Hair follicular keratinocyte (primary cell): Measurements from ENCODE around the gene CD300LG. TPM values are rescaled to one million over a fixed set of nuclear protein-coding genes. Genes with fewer than 3 reads are reported as not detected.

Source experiments
- total RNA-seq: library from RNA; depleted of rRNA; stranded (reverse); fragments of >200 nt; gene quantifications from 2 replicates; pipeline ENCODE4 v1.2.3, GENCODE V29; 2015

The CD300LG gene
- not detected in 2 replicates for total RNA-seq

GRCh38 chr17:43846963-43847371, at the start of gene CD300LG:
TSS of gene CD300LG (plus strand) at chr17:43847176. CDS start at chr17:43847217, 41 bp downstream.

GRCh38 chr17:43832976-43833829, 13.8 kb upstream of the CD300LG start, which contains the start of gene MPP3:
TSS of gene MPP3 (minus strand) at chr17:43833146. CDS start at chr17:43831906, 1,240 bp downstream.

GRCh38 chr17:43907425-43907981, 60.5 kb downstream of the CD300LG start, which contains the start of gene MPP2:
TSS of gene MPP2 (minus strand) at chr17:43907536. CDS start at chr17:43904460, 3,076 bp downstream.

Other genes starting within 250 kb of the CD300LG start
- gene MEOX1, start 185.3 kb upstream of the CD300LG start, total RNA-seq: not detected in 2 replicates
- 0.15 TPM in 1 of 2 replicates, not detected in the other for gene SOST, start 88.4 kb upstream of the CD300LG start, total RNA-seq
- 16.6 and 23.8 TPM in 2 replicates for gene DUSP3, start 68.2 kb upstream of the CD300LG start, total RNA-seq
- gene CFAP97D1, start 66.7 kb upstream of the CD300LG start, total RNA-seq: not detected in 2 replicates
- 6.2 and 8.6 TPM in 2 replicates for gene MPP3, start 14.0 kb upstream of the CD300LG start, total RNA-seq
- gene MPP2, start 60.4 kb downstream of the CD300LG start, total RNA-seq: 0.31 and 0.61 TPM in 2 replicates
- gene PPY, start 95.3 kb downstream of the CD300LG start, total RNA-seq: 1.6 TPM in 1 of 2 replicates, not detected in the other
- 0.11 TPM in 1 of 2 replicates, not detected in the other for gene PYY, start 106.8 kb downstream of the CD300LG start, total RNA-seq
- 17.1 TPM in 2 replicates for gene NAGS, start 157.4 kb downstream of the CD300LG start, total RNA-seq
- gene TMEM101, start 167.8 kb downstream of the CD300LG start, total RNA-seq: 40.8 and 42.8 TPM in 2 replicates
- 55.6 and 59.4 TPM in 2 replicates for gene LSM12, start 219.5 kb downstream of the CD300LG start, total RNA-seq
- 36.5 and 42.4 TPM in 2 replicates for gene G6PC3, start 223.6 kb downstream of the CD300LG start, total RNA-seq